ENCODE measurements around the gene MAP4K2.

- TF ChIP-seq USF2 (IDR thresholded peaks at IDR 0.05; ENCODE audit: low read length) (no peak), POLR2AphosphoS5 (IDR thresholded peaks at IDR 0.05; ENCODE audit: low read depth, low read length) (no peak), CREB1 (IDR thresholded peaks at IDR 0.05) (no peak), SP2 (IDR thresholded peaks at IDR 0.05; ENCODE audit: low read length) (no peak), CTCF (IDR thresholded peaks at IDR 0.05; ENCODE audit: control extremely low read depth in 1 of 3, insufficient read depth in 1 of 3, low read depth in 1 of 3, low read length in 3 of 3) (no peak)
Measured at GRCh38 chr11:64843686-64844329, 40.8 kb upstream of the MAP4K2 start.

Data from H1 (cell line).